Chondrocyte (in vitro differentiated cells): Measurements from ENCODE around the gene GABRG3. TPM values are rescaled to one million over a fixed set of nuclear protein-coding genes. Genes with fewer than 3 reads are reported as not detected.

Experiments
- DNase-seq: peaks from one replicate; pipeline ENCODE4 v3.0.0; 2021; ENCODE audit warnings: mixed read lengths, low spot score
- H3K27ac Mint-ChIP-seq: one replicate; pipeline ENCODE4 v1.8.0; 2021; ENCODE audit warnings: mild to moderate bottlenecking, moderate library complexity, mixed read lengths; ENCODE audit not compliant: unreplicated experiment
- H3K27me3 Mint-ChIP-seq: 2 replicates; pipeline ENCODE4 v1.8.0; 2021; ENCODE audit warnings: low read depth, mixed read lengths
- H3K36me3 Mint-ChIP-seq: 2 replicates; pipeline ENCODE4 v1.8.0; 2021; ENCODE audit warnings: low read depth, mixed read lengths
- H3K4me1 Mint-ChIP-seq: 2 replicates; pipeline ENCODE4 v1.8.0; 2021; ENCODE audit warnings: low read depth, mild to moderate bottlenecking, mixed read lengths
- H3K4me3 Mint-ChIP-seq: one replicate; pipeline ENCODE4 v1.8.0; 2021; ENCODE audit warnings: mild to moderate bottlenecking, moderate library complexity, mixed read lengths; ENCODE audit not compliant: unreplicated experiment
- H3K9me3 Mint-ChIP-seq: 2 replicates; pipeline ENCODE4 v1.8.0; 2021; ENCODE audit warnings: low read depth, mixed read lengths
- total RNA-seq: library from RNA; stranded (reverse); gene quantifications from 3 replicates; pipeline ENCODE4 v1.2.1, GENCODE V29; 2021
- TF ChIP-seq, protein P1 (sequence below): fragments of 200-600 bp; sonication (generic); IDR thresholded peaks from 2 replicates; pipeline ENCODE4 v1.5.0; 2021; ENCODE audit warnings: antibody characterized with exemption, mild to moderate bottlenecking, moderate library complexity

The GABRG3 gene
- total RNA-seq, 1 donor from 2014 or later = not detected

- TF ChIP-seq, protein P1, sequence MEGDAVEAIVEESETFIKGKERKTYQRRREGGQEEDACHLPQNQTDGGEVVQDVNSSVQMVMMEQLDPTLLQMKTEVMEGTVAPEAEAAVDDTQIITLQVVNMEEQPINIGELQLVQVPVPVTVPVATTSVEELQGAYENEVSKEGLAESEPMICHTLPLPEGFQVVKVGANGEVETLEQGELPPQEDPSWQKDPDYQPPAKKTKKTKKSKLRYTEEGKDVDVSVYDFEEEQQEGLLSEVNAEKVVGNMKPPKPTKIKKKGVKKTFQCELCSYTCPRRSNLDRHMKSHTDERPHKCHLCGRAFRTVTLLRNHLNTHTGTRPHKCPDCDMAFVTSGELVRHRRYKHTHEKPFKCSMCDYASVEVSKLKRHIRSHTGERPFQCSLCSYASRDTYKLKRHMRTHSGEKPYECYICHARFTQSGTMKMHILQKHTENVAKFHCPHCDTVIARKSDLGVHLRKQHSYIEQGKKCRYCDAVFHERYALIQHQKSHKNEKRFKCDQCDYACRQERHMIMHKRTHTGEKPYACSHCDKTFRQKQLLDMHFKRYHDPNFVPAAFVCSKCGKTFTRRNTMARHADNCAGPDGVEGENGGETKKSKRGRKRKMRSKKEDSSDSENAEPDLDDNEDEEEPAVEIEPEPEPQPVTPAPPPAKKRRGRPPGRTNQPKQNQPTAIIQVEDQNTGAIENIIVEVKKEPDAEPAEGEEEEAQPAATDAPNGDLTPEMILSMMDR = no peak
- Mint-ChIP-seq H3K27me3 (no peaks in the 10 kb centered on the region), H3K27ac (no peak overlapping the region), H3K9me3 (peaks cover 9% of the 10 kb centered on the region), H3K36me3 (no peaks in the 10 kb centered on the region), H3K4me1 (no peaks in the 10 kb centered on the region), H3K4me3 (no peak overlapping the region)
- DNase-seq = no peak
Measured at GRCh38 chr15:27336676-27337075, 365.7 kb downstream of the GABRG3 start.

- TF ChIP-seq, protein P1 = no peak
- Mint-ChIP-seq H3K9me3 (peaks cover 9% of the 10 kb centered on the region), H3K4me3 (no peak overlapping the region), H3K36me3 (no peaks in the 10 kb centered on the region), H3K4me1 (peaks cover 3% of the 10 kb centered on the region), H3K27me3 (no peaks in the 10 kb centered on the region), H3K27ac (no peak overlapping the region)
- no peak for DNase-seq
Measured at GRCh38 chr15:27339138-27339537, 368.2 kb downstream of the GABRG3 start.

GRCh38 chr15:27341780-27342343 lies 370.9 kb downstream of the GABRG3 start:
- Mint-ChIP-seq H3K27me3 (no peaks in the 10 kb centered on the region), H3K36me3 (peaks cover 3% of the 10 kb centered on the region), H3K4me1 (peaks cover 3% of the 10 kb centered on the region), H3K9me3 (peaks cover 10% of the 10 kb centered on the region), H3K27ac (no peak overlapping the region), H3K4me3 (no peak overlapping the region)
- TF ChIP-seq, protein P1 = no peak
- DNase-seq = no peak

- no peak overlapping the region for H3K27ac Mint-ChIP-seq
- H3K4me3 Mint-ChIP-seq = no peak overlapping the region
- peaks cover 3% of the 10 kb centered on the region for H3K36me3 Mint-ChIP-seq
- no peak for DNase-seq
- H3K4me1 Mint-ChIP-seq = peaks cover 3% of the 10 kb centered on the region
- no peaks in the 10 kb centered on the region for H3K27me3 Mint-ChIP-seq
- TF ChIP-seq, protein P1 = no peak
- peaks cover 7% of the 10 kb centered on the region for H3K9me3 Mint-ChIP-seq
Measured at GRCh38 chr15:27342991-27343390, 372.0 kb downstream of the GABRG3 start.

GRCh38 chr15:27352136-27352535 lies 381.2 kb downstream of the GABRG3 start:
- H3K27me3 Mint-ChIP-seq = peaks cover 2% of the 10 kb centered on the region
- H3K4me3 Mint-ChIP-seq = no peak overlapping the region
- H3K9me3 Mint-ChIP-seq = peaks cover 4% of the 10 kb centered on the region
- H3K4me1 Mint-ChIP-seq = no peaks in the 10 kb centered on the region
- TF ChIP-seq, protein P1 = no peak
- no peak overlapping the region for H3K27ac Mint-ChIP-seq
- no peak for DNase-seq
- H3K36me3 Mint-ChIP-seq = no peaks in the 10 kb centered on the region
